HG02938 (cell line): ENCODE data around the gene SMIM44.

Source experiments
- ATAC-seq: cut with Tn5 transposase; IDR thresholded peaks from one replicate; pipeline ENCODE4 v1.9.1; 2021; ENCODE audit warnings: mild to moderate bottlenecking, moderate library complexity; ENCODE audit not compliant: unreplicated experiment

SMIM44 gene

DNA sequence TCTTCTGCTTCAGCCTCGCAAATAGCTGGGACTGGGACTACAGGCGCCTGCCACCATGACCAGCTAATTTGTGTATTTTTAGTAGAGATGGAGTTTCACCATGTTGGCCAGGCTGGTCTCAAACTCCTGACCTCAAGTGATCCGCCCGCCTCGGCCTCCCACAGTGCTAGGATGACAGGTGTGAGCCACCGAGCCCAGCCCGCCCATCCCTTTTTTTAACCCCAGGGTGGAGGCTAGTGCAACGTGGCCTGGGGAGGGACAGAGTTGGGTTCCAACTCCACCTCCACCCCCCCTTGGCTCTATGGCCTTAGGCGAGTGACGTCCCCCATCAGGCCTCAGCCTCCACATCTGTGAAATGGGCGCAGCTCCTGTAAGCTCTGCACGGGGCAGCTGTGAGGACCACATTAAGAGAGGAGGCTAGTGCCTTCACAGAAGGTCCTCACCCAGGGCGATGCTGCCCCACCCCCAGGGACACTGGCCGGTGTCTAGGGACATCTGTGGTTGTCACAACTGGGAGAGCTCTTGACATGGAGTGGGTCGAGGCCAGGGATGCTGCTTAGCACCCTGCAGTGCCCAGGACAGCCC, 40.7 kb downstream of the SMIM44 start:
- ATAC-seq, result no peak

DNA sequence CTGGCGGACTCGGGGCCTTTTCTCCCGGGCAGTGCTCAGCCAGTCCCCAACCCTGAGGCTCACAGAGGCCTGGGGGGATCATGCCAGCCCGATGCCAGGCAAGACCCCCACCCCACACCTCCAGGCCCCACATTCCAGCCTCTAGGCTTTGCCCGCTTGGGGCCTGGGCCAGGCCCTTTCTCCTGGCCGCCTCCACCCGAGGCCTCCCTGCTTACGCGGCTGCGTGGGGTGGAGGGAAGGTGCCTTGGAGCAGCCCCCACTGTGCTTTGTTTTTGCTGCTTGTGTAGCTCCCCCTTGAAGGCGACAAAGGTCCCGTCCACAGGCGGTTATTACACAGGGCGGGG, 41.3 kb downstream of the SMIM44 start:
- no peak for ATAC-seq

DNA sequence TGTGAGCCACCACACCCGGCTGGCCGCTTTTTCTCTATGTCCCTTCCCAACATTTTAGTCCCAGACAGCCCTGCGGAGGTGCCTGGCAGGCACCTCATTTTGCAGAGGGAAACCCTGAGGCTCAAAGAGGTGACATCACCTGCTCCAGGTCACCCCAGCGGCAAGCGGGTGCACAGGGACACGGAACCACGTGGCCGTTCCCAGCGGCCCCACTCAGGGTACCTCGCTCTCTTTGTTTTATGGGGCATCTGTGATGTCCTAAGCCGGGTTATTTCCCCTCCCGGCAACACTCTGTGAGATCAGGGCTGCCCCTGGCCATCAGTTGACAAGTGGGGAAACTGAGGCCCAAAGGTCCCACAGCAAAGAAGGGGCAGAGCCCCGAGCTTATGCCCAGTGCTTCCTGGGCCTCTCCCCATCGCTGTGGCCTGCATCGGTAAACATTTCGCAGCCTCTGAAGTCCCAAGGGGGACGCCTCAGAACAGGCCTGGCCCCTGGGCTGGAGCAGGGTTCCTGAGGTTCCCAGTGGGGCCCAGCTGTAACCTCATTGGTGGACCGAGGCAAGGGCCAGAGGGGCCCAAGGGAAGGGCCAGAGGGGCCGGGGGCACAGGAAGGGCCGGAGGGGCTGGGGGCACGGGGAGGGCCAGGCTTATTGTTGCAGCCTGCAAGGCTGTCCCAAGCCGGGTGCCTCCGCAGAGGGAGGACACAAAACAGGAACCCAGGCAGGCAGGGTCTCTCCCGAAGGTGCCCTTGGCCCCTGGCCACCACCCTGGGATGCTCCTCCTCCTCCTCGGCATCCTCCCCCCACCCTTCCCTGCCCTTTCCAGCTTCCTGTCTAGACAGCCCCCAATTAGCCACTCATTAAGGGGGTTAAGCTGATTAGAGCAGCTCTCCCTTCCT, 41.9 kb downstream of the SMIM44 start:
- no peak for ATAC-seq

DNA sequence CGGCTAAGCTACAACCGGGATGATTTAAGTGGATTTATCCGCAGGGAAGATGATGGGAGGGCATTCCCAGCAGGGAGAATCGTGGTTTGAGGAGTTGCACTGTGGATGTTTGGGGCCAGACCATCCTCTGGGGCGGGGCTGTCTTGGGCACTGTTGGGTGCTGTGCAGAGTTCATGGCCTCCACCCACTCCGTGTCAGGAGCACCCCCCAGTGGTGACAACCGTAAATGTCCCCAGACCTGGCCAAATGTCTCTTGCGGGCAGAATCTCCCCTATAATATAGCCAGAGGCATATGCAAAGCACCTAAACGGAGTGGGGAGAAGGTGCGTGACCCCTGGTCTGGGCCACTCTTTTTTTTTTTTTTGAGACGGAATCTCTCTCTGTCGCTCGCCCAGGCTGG, 43.2 kb downstream of the SMIM44 start:
- no peak for ATAC-seq

DNA sequence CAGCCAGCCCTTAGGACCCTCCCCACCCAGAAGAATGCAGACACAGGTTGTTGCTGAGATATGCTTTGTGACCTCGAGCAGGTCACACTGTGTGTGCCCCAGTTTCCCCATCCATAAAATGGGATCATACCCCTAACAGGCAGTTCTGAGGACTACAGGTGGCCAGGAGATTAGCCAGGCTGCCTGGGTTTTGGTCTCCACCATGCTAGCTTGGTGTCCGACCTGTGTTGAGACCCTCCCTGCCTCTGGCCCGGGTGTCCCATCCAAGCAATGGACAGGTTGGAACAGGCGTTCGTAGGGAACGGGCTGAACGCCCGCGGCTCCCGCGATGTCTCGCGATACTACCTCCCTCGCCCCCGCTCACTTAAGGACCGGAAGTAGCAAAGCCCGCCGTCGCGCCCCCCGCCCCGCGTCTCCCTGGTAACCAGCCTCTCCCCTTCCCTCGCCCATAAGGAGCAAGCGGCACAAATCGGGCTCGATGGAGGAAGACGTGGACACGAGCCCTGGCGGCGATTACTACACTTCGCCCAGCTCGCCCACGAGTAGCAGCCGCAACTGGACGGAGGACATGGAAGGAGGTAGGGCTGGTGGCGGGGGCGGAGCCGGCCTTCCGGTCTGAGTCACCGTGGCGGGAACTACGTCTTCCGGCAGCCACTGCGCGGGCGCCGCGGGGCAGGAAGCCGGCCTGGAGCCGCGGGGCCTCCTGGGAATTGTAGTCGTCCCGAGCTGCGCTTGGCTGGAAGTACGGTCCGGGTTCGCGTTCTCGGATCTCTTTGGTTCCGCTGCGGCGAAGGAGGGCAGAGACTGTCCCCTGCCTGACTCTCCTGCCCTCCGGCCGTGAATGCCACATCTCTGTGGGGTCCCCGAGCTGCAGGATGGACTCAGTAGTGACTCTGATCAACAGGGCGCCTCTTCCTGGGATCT, 48.3 kb downstream of the SMIM44 start:
- ATAC-seq, result peak; percentile 78

DNA sequence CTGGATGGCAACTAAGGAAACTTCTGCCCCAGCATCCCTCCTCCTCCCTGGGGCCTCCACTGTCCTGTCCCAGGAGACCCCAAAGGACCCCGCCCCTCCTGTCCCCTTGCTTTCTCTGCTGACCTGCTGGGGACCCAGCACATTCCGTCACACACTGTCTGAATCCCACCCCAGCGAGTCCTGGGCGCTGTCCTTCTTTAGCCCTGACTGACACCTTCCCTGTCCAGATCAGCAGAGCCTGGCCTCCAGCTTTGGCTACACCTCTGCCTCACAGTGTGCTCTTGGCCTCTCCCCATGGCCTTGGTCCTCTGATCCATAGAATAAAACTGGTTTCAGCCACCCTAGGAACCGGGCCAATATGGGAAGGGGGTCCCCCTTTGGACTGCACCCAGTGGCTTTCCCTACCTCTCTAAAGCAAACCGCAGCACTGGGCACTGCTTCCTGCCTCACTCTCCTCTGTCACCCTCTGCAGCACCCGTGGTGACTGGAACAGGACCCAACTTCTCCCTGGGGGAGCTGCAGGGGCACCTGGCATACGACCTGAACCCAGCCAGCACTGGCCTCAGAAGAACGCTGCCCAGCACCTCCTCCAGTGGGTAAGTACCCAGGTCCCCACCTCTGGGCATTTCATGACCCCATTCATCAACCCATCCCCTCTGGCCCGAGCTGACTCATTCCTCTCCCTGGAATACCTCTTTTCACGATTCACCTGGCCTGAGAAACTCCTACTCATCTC, 49.3 kb downstream of the SMIM44 start:
- no peak for ATAC-seq

DNA sequence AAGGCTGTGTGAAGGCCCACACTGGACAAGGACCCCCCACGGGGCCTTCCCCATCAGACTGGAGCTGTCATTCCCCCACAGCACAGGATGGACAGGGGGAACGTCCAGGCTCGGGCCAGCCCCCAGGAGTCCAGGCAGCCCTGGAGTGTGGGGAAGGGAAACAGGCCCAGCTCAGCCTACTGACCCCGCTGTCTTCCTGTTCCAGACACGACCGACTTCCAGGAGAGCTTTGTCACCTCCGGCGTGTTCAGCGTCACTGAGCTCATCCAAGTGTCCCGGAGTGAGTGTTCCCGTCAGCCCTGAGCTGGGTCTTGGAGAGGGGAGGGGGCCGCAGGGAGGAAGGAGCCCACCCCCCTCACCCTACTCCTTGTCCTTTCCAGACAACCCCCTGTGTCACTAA, 49.9 kb downstream of the SMIM44 start:
- ATAC-seq, result no peak
